Subcutaneous abdominal adipose tissue (tissue), 5 donors: ENCODE results near the gene ETFDH.

Experiments used
- H3K27ac ChIP-seq: one replicate; pipeline ENCODE4 v1.7.0; 2013; ENCODE audit warnings: low read depth, mild to moderate bottlenecking, inconsistent platforms, low read length, moderate library complexity
- H3K27me3 ChIP-seq, 5 donors: one replicate each; pipeline ENCODE4 v1.7.0; 2013; ENCODE audit warnings: low read length in 5 of 5, inconsistent platforms in 1 of 5; ENCODE audit not compliant: control insufficient read depth in 5 of 5, insufficient read depth in 4 of 5
- H3K36me3 ChIP-seq, 5 donors: one replicate each; pipeline ENCODE4 v1.7.0; 2013; ENCODE audit warnings: low read length in 5 of 5; ENCODE audit not compliant: control insufficient read depth in 5 of 5, insufficient read depth in 5 of 5
- H3K4me1 ChIP-seq, 5 donors: one replicate each; pipeline ENCODE4 v1.7.0; 2013; ENCODE audit warnings: low read length in 5 of 5, mild to moderate bottlenecking in 3 of 5, moderate library complexity in 1 of 5; ENCODE audit not compliant: control insufficient read depth in 5 of 5, insufficient read depth in 5 of 5
- H3K4me3 ChIP-seq, 5 donors: one replicate each; pipeline ENCODE4 v1.7.0; 2013; ENCODE audit warnings: low read length in 5 of 5, low read depth in 1 of 5
- H3K9ac ChIP-seq, 5 donors: one replicate each; pipeline ENCODE4 v1.7.0; 2013; ENCODE audit warnings: low read length in 5 of 5, mild to moderate bottlenecking in 4 of 5, moderate library complexity in 3 of 5
- H3K9me3 ChIP-seq, 5 donors: one replicate each; pipeline ENCODE4 v1.7.0; 2013; ENCODE audit warnings: low read length in 5 of 5; ENCODE audit not compliant: control insufficient read depth in 5 of 5
- donor health status: healthy.
- donor health status: healthy.
- donor health status: healthy.
- donor health status: healthy.
- donor health status: healthy.

Gene ETFDH

GRCh38 chr4:158671915-158672806, at the start of gene ETFDH:
TSS of gene ETFDH (plus strand) at chr4:158672296. CDS start at chr4:158672457, 161 bp downstream.
- Histone ChIP-seq H3K27ac (peak within 1 kb of the TSS; percentile 99), H3K36me3 (no peaks in the 10 kb centered on the region), H3K4me1 (peaks cover 8 to 33% (median 26%) of the 10 kb centered on the region in 5 donors), H3K9ac (peak within 1 kb of the TSS; percentile 86 to 99 (median 97)), H3K4me3 (peak within 1 kb of the TSS; percentile 87 to 99 (median 98)), H3K27me3 (peaks cover 0 to 2% (median 0%) of the 10 kb centered on the region in 5 donors), H3K9me3 (no peaks in the 10 kb centered on the region)

GRCh38 chr4:158624889-158625478, 47.1 kb upstream of the ETFDH start:
- no peak overlapping the region for H3K4me3 ChIP-seq
- no peak overlapping the region for H3K9ac ChIP-seq
- H3K36me3 ChIP-seq = no peaks in the 10 kb centered on the region
- H3K9me3 ChIP-seq = no peaks in the 10 kb centered on the region
- no peaks in the 10 kb centered on the region for H3K27me3 ChIP-seq
- H3K27ac ChIP-seq = no peak overlapping the region
- peaks cover 0 to 7% (median 5%) of the 10 kb centered on the region in 5 donors for H3K4me1 ChIP-seq

- H3K9ac ChIP-seq = no peak overlapping the region
- peaks cover 0 to 7% (median 5%) of the 10 kb centered on the region in 5 donors for H3K4me1 ChIP-seq
- H3K9me3 ChIP-seq = no peaks in the 10 kb centered on the region
- H3K27me3 ChIP-seq = no peaks in the 10 kb centered on the region
- no peak overlapping the region for H3K27ac ChIP-seq
- no peaks in the 10 kb centered on the region for H3K36me3 ChIP-seq
- H3K4me3 ChIP-seq = no peak overlapping the region
Observed at GRCh38 chr4:158625544-158625943, 46.6 kb upstream of the ETFDH start.

GRCh38 chr4:158630893-158631292, 41.2 kb upstream of the ETFDH start:
- Histone ChIP-seq H3K27me3 (no peaks in the 10 kb centered on the region), H3K4me1 (peaks cover 0 to 12% (median 5%) of the 10 kb centered on the region in 5 donors), H3K36me3 (no peaks in the 10 kb centered on the region), H3K4me3 (no peak overlapping the region), H3K9me3 (no peaks in the 10 kb centered on the region), H3K9ac (no peak overlapping the region), H3K27ac (no peak overlapping the region)

- no peaks in the 10 kb centered on the region for H3K36me3 ChIP-seq
- H3K4me3 ChIP-seq = no peak overlapping the region
- no peaks in the 10 kb centered on the region for H3K27me3 ChIP-seq
- H3K27ac ChIP-seq = no peak overlapping the region
- H3K9me3 ChIP-seq = no peaks in the 10 kb centered on the region
- no peak overlapping the region for H3K9ac ChIP-seq
- no peaks in the 10 kb centered on the region for H3K4me1 ChIP-seq
Observed at GRCh38 chr4:158636619-158637018, 35.5 kb upstream of the ETFDH start.

GRCh38 chr4:158644356-158644755, 27.7 kb upstream of the ETFDH start:
- Histone ChIP-seq H3K9ac (no peak overlapping the region), H3K36me3 (no peaks in the 10 kb centered on the region), H3K27me3 (no peaks in the 10 kb centered on the region), H3K27ac (no peak overlapping the region), H3K4me1 (peaks cover 0 to 6% (median 0%) of the 10 kb centered on the region in 5 donors), H3K4me3 (no peak overlapping the region), H3K9me3 (no peaks in the 10 kb centered on the region)

- Histone ChIP-seq H3K36me3 (no peaks in the 10 kb centered on the region), H3K9ac (no peak overlapping the region), H3K4me3 (no peak overlapping the region), H3K27ac (no peak overlapping the region), H3K9me3 (no peaks in the 10 kb centered on the region), H3K4me1 (peaks cover 0 to 7% (median 0%) of the 10 kb centered on the region in 5 donors), H3K27me3 (no peaks in the 10 kb centered on the region)
Observed at GRCh38 chr4:158644760-158645159, 27.3 kb upstream of the ETFDH start.

GRCh38 chr4:158649111-158649680, 22.9 kb upstream of the ETFDH start:
- no peaks in the 10 kb centered on the region for H3K36me3 ChIP-seq
- no peak overlapping the region for H3K9ac ChIP-seq
- H3K4me1 ChIP-seq = peaks cover 0 to 9% (median 3%) of the 10 kb centered on the region in 5 donors
- H3K9me3 ChIP-seq = no peaks in the 10 kb centered on the region
- no peaks in the 10 kb centered on the region for H3K27me3 ChIP-seq
- no peak overlapping the region for H3K4me3 ChIP-seq
- no peak overlapping the region for H3K27ac ChIP-seq

GRCh38 chr4:158652920-158653319, 19.2 kb upstream of the ETFDH start:
- Histone ChIP-seq H3K9me3 (no peaks in the 10 kb centered on the region), H3K36me3 (no peaks in the 10 kb centered on the region), H3K27ac (no peak overlapping the region), H3K4me3 (no peak overlapping the region), H3K9ac (peak overlapping the region in 2 of 5 donors; percentile 9 to 16), H3K27me3 (no peaks in the 10 kb centered on the region), H3K4me1 (peaks cover 0 to 9% (median 3%) of the 10 kb centered on the region in 5 donors)

- Histone ChIP-seq H3K4me3 (no peak overlapping the region), H3K9me3 (no peaks in the 10 kb centered on the region), H3K36me3 (no peaks in the 10 kb centered on the region), H3K27me3 (no peaks in the 10 kb centered on the region), H3K27ac (no peak overlapping the region), H3K4me1 (peaks cover 0 to 5% (median 0%) of the 10 kb centered on the region in 5 donors), H3K9ac (no peak overlapping the region)
Observed at GRCh38 chr4:158656439-158656838, 15.7 kb upstream of the ETFDH start.
